NCI-H128 (cell line): ENCODE measurements around the gene SIM1.

Experiments
- DNase-seq: peaks from one replicate; lab custom pipeline; 2025; ENCODE audit not compliant: unreplicated experiment; lab: John Stamatoyannopoulos, UW

Gene SIM1

DNA sequence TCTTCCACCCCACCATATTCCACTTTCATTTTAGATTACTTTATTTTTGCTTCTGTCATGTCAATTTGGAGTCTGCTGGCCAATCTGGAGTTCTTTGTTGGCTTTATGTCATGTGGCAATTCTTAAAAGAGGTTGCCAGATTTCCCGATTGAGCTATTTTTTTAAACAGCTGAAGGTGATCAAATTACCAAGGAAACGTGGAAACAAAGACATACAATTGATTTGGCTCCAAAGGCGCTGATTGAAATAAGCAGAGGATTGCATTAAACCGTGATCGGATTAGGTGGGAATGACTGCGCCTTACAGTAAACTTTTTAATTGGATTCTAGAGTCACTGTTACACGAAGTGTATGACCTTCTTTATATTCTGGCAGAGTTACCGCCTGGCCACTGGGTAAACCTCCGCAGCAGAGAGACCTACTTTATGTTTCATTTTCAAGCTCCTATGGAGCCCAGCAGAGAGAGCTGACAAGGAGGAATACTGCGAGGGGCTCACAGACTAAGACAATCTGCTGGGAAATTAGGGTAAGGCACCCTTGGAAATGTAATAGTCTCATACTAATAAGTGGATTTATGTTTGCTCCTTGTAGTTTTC is 37.9 kb downstream of the SIM1 start:
- DNase-seq = no peak

DNA sequence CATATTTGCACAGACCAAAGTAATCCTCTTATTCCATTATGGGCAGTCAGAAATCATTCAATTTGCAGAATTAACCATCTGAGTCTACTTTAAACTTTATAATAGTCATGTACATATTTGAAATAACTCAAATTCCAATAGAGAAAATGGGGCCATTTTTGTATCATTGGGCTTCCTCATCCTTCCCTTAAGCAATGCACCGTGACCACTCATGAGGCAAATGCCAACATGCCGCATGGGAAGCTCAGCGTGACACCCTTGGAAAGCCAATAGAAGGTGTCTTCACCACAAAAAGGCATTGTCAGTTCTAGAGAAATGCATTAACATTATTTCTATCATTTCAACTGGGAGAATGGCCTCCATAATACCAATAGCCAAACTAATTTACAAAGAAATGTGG is 38.5 kb downstream of the SIM1 start:
- no peak for DNase-seq

DNA sequence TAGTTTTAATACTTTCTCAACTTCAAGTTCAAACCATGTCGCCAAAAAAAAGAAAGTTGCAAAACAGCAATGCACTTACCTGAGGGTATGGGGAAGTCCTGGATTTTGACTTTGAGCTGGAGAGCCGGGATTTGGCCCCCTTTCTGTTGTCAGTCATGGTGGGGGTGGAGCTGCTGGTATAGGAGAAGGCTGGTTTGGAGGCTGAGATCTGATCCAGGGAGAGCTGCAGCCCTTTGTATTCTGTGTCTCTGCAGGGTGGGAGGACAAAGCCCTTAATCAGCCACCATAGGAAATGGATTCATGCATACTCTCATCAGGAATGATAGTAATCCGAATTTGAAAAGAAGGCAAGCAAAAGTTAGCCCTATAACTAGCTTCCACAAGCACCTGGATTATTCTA is 44.0 kb downstream of the SIM1 start:
- DNase-seq = no peak

DNA sequence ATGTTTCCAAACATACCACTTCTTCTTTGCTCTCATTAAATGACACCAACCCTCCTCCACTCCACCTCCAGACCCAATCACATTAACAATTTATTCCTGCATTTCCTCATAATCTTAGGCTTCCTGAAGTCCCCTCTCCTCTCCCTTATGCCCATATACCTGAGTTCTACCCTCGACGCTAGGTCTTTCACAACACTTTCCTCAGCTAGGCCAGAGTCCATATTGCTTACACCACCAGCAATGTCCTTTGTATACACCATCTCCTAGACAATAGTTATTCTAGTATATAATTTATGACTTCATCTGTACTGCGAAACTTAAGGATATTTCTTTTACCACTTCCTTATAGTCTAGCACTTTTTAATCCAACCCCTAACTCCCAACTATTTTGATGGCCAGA is 47.7 kb downstream of the SIM1 start:
- DNase-seq = no peak

DNA sequence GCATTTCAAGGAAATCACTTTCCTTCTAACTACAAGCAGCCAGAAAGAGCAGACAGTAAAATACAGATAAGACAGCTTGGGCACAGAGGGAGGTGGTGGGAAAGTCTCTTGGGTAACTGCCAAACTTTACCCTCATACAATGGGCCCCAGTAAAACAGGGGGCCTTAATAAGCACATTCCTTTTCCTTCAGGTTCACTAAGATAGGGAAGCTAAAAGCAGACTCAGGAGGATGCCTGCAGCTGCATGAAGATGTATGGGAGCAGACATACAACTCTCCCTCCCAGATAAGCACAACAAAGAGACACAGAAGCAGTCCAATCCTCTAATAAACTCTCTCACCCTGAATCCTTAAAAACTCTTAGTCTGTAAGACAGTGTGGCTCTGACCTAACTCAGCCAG is 49.0 kb downstream of the SIM1 start:
- DNase-seq = no peak

DNA sequence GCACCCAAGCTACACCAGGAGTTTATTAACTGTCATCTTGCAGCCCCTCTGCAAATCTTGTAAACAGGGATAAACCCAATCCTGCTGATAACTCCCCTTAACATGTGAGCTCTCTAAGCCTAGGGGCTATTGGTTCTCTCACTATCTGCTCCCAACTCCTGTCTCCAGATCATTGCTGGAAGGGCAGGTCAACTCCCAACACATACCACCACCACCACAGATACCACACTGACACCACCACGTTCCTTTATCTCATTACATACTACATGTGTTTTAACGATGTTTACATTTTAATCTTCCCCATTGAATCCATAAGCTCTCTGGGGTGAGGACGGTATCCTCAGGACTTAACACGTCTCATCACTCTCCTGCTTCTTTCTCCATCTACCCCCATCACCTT is 51.8 kb downstream of the SIM1 start:
- DNase-seq = no peak

DNA sequence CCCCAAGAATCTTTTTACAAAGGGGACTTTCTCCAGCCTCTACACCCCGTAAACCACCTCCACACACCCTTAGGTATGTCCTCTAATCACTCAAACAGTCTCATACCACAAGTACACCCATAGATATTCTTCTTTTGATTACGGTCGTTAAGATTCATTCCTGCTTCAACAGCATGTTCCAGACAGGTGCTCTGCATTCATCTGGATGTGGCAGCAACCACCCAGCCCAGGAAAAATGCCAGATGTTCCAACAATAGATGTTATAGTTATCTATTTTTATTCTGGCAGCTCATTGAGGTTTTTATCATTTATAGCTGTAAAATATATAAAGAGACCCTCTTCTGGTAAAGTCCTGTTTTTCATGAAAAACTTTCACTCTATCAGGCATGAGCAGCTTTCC is 60.7 kb downstream of the SIM1 start:
- no peak for DNase-seq

DNA sequence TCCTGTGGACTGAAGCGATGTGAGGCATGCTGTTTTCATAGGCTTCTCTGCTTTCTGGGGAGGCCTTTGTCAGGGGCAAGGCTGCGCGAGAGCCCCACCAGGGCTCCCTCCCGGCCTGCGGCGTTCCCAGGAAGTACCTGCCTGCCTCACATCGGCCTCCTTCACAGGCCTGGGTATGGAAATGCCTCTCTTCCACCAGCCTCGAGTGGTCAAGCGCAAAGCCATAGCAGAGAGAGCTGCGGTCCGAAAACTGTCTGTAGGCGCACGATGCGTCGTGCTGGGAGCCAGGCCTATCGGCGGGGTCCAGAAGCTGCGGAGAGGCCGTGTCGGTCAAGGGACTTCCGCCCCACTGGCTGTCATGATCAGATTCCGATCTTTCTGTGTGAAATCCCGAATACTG is 71.2 kb downstream of the SIM1 start:
- DNase-seq = no peak

DNA sequence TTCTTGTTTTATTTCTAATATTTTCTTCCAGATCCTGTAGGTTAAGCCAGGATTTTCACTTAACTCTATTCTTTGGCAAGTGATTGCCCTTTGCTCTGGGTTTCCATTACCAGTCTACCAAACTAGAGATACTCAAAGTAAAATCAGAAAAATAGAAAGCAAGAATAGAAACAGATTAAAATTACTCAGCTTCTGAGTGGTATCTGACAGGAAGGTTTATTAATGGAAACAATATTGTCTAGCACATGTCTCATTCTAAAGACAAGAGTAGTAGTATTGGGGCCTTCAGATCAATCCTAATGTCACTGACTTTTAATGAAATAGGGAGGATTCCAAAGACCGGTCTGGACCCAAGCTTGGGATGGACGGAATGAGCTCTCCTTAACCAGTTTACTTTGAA is 72.3 kb downstream of the SIM1 start:
- no peak for DNase-seq

DNA sequence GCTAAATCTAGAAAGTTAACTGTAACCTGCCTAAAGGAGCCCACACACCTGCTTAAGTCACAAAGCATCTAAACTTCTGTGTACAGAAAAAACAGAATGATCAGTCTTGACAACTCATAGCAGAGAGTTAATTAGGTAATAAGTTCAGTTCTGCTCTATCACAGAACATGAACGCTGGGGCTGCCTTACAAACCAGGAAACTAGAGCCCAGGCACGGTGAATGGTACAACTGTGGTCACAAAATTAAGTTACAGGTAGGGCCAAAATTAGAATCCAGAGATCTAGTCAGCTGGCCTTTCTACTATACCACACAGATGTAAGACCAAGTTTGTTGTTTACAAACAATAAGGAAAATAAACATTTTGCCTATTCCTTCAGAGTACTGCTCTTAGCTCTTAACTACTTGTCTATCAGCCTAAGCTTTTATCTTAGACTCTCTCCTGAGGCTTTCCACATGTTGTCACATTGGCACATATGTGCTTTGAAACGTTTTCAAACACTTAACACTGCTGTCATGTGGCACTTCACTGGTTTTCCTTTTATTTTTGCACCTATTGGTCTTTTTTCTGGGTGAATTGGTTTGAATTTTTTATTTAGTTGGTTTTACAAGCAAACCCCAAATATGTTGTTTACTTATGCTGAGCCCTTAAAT is 75.7 kb downstream of the SIM1 start:
- DNase-seq = no peak

DNA sequence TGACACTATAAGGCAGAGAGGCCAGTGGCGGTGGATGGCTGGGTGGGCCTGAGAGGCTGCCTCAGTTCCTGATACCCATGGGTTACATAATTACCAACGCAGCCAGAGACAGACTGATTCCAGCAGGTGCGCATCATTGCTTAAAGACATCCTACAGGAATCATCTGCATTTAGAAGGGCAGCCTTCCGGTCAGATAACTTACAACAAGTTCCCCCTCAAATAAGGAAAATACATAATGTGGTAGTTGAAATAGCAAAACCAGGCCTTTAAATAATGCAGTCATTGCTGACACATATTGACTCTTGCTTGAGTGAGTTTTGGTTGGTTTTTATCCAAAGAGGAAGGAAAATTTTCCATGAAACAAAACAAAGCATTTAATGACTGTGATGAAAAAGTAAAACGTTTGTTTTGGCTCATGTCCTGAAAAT is 81.9 kb downstream of the SIM1 start:
- DNase-seq = no peak

DNA sequence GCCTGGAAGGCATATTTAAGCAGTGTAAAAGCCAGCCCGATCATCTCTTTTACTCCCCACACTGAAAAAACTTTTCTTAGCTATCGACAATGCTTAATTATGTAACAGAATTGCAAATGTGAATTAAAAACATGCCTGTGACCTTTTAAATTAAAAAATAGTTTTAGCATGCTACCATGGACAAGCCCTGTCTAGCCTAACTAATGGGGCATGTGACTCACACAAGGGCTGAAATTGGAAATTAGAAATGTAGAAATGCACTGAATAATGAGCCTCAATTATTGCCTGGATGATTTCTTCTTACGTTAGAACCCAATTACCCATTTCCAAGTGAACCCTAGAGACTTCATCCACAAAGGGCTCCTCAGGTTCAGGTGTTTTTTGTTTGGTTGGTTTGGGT is 82.7 kb downstream of the SIM1 start:
- DNase-seq = no peak

DNA sequence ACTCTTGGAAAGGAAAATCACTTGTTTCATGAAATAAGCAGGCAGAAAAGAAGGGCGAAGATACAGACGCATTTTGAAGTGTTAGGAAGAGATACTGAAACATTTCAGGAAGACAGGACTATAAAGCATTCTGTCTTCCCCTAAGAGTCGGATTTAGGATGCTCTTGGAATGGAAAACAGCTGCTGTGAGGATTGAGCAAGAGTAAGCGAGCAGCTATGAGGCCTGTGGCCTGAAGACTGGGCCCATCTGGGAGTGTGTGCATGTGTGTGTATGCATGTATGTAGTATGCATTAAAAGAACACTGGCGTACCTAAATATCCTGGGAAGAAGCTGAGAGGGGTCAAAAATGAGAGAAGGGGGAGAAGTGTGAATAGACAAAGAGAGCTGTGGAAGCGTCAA is 83.6 kb downstream of the SIM1 start:
- no peak for DNase-seq

DNA sequence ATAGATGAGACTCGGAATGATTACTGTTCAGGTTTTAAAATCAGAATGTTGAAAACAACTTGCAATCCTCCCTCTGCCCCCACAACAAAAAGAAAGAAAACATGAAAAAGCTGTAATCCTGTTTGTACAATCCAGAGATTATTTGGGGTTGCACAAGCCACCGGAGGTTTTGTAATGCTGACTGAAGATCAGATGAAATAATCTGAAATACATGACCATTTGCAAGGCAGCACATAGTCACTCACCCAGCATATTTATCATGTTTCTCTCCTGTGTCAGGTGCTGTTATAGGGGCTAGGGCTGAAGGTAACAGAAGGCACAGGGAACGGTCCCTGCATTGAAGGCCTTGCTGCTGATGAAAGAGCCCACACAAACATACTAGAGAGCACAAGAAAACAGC is 85.3 kb downstream of the SIM1 start:
- DNase-seq = no peak

DNA sequence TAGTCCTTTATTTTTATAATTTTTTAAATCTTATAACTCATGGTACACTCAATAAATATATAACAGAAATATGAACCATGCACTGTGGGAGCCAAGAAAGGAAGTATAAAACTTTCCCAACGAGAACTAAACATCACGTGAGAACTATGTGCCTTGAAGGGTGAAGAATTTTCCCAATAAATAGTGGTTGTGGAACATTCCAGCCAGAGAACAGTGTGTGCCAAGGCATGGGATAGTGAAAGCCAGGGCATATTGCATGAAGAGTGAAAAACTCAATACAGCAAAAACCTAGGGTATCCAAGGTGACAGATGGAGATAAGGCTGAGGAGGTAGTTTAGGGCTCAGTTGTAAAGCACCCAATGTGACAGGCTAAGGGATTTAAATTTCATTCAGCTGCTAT is 86.1 kb downstream of the SIM1 start:
- no peak for DNase-seq

DNA sequence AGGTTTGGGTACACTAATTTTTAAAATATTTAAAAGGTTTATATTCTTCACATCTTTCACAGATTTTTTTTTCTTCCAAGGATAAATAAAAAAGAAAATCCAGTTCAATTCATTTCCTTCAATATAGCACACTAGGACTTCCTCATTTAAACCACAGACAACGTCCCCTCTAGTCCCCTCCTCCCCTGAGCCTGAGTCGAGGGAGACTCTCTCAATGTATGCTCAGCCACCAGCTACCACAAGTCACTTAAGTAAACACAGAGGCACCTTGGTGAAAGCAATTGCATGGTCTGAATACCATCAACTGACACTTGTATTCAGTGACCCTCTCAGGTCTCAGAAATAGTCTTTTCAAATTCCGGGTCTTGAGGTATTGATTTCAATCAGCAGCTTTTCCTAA is 88.6 kb downstream of the SIM1 start:
- no peak for DNase-seq

DNA sequence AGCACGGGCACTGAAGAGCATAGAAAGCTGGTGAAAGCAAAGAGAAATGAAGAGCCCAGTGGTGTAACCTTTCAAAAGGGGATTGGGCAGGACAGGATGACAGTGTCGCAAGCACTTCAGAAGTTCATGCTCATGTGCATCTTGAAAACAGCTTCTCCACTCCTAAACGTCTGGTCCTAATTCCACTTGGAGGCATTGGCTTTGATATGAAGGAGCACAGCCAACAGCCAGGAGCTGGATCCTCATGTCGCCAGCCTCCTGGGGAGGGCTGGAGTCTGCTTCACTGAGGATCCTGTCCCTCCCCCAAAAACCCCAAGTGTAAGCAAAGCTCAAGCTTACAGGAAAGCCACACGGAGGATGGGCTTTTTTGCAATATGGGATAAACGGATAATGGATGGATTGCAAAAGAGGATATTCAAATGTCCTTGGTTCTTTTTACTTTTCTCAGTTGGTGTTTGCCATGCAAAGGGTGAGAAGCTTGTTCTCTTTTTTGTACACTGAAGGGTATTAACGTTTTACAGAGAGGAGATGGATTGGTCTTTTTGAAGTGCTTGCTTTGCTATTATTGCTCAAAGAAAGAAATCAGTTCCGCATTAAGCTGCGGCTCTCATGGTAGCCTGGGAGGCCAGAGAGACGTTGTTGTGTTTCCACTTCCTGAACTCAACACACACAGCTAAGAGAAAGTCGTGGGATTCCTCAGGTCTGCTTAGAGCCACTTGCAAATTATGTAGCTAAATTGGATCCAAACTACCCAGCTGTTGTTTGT is 92.2 kb downstream of the SIM1 start:
- DNase-seq = no peak

DNA sequence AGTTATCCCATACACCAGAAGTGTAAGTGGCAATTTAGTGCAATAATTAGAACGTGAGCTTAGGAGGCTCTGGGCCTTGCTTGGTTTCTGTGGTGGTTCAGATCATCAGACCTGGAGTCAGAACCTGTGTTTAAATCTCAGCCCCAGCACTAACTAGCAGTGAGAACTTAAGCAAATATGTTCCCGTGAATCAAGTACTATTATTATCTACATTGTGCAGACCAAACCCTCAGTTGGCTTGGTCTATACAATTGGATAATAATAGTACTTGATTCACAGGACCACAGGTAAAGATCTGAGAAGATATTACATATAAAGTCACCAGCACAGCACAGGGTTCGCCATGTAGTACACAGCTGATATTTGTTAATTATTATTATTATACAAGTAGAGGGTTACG is 93.1 kb downstream of the SIM1 start:
- no peak for DNase-seq

DNA sequence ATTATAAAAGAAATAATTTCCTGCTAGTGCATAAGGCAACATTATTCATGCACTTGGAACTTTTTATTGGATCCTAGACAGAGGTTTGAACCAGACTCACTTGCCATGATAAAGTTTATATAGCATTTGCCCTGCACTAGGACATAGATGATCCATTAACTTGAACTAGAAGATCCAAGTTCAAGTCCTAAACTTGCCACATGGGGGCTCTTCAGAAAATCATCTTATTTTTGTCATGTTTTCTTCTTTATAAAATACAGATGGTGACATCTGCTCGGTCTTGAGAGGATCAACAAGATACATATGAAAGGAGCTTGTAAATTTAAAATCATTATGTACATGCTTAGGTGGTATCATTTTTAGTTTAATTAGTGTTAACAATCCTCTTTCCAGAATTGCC is 94.5 kb downstream of the SIM1 start:
- DNase-seq = no peak

DNA sequence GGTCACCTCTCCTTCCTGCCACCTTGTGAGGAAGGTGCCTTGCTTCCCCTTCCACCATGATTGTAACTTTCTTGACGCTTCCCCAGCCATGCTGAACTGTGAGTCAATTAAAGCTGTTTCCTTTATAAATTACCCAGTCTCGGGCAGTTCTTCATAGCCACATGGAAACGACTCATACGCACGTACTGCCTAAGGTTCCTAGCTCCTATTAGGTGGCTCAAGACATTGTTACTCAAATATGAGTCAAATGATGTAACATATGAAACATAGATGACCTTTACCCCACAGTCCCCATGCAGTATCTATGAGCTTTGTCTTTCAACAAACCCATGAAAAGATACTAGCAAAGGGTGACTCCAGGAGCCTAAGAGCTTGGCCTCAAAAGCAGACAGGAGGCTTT is 98.3 kb downstream of the SIM1 start:
- no peak for DNase-seq

DNA sequence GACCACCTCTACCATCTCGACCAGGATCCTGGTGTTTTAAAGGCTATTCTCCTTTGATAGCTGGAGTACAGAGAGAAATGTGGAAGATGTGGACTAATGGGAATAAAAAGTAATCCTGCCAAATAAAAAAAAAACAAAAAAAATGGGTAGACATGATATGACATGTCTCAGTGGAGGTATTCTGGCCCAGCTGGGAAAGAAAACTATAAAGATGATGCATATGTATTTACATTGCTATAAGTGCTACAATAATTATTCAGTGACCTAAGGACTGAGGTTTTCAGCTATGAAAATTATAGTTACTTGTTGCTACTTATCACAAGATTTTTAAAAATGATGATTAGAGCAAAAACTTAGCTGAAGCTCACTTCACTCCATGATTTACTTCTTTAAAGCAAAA is 101.1 kb downstream of the SIM1 start:
- no peak for DNase-seq
